Posterior vena cava (tissue), 2 donors: ENCODE data around the gene TMEM218. TPM values are rescaled to one million over a fixed set of nuclear protein-coding genes. Genes with fewer than 3 reads are reported as not detected.
A peak's percentile ranks its signal among the peaks of the same experiment; 100 is the strongest.

Source experiments
- DNase-seq: peaks from one replicate; pipeline ENCODE4 v3.0.0-alpha.2; 2020; ENCODE audit warnings: low spot score
- intact Hi-C, 2 donors: fragments of 100-400 bp; cut with DNase I; formaldehyde crosslinking; loops; one replicate each; pipeline versions ENCODE4 v1.14.1 to v1.14.2; 2022 to 2023
- total RNA-seq, 2 donors: library from RNA; stranded (reverse); fragmentation: NEBNext Ultra II Directional; extraction: Animal tissue kit (Norgen Biotek cat#: 25700); gene quantifications; one replicate each; pipeline ENCODE4 v1.2.1, GENCODE V29; 2021
- donor health status: DM: yes; HTN: yes; CAD: no.
- donor health status: DM: yes; HTN: yes; CAD: no.

The TMEM218 gene
- total RNA-seq, 2 donors from 2014 or later = 12.5 to 15.7 TPM

DNA sequence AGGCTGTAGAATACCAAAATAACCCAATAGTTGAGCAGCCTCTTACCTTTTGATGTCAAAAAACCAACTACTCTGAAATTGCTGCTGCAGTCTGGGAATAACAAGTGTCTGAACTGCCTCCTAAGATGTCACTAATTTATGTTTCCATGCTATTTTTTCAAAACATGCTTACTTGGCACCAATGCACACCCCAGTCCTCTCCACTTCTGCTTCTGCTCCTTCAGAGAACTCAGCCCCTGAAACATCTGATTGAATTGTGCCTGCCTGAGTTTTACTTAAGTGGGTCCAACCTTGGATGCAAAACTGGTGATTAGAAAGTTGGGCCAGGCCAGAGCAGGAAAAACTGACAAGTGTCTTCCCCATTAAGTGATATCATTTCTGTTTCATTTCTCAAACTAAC is 24.6 kb upstream of the TMEM218 start:
- no peak for DNase-seq
- intact Hi-C loops = no loop called here

DNA sequence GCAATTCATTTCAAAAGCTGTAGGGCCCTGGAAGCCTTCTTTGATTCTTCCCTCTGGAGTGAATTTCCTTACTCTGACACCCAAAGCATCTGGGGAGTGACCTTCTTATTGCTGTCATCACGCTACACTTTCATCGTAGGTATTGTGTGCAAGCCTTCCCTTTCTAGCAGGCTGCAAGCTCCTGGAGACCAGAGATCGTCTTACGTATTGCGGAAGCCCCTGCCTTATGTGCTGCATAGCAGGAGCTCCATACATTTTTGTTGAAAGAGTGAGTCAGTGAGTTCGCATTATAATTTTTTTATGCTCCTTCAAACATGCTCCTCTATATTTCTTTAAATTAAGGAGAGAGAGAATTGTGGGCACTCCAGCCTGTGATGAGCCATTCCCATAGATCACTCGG is 21.2 kb upstream of the TMEM218 start:
- DNase-seq = no peak
- intact Hi-C loops = no loop called here

DNA sequence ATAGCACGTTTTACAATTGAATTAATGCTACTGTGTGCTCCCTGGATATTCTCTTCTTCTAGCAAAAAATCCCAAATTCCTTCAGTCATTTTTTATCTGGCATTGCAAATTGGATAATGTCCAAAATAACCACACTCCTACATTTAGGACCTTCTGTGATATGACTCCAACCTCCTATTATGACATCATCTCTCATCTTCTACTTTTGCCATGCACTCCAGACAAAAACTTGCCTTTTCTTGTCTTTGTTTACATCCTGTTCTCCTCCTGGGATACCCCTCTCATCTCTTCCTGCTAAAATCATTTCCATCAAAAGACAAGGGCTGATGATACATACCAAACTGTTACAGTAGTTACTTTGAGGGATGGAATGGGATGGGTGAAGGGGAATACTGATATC is 20.6 kb upstream of the TMEM218 start:
- DNase-seq = no peak
- intact Hi-C loops = no loop called here

DNA sequence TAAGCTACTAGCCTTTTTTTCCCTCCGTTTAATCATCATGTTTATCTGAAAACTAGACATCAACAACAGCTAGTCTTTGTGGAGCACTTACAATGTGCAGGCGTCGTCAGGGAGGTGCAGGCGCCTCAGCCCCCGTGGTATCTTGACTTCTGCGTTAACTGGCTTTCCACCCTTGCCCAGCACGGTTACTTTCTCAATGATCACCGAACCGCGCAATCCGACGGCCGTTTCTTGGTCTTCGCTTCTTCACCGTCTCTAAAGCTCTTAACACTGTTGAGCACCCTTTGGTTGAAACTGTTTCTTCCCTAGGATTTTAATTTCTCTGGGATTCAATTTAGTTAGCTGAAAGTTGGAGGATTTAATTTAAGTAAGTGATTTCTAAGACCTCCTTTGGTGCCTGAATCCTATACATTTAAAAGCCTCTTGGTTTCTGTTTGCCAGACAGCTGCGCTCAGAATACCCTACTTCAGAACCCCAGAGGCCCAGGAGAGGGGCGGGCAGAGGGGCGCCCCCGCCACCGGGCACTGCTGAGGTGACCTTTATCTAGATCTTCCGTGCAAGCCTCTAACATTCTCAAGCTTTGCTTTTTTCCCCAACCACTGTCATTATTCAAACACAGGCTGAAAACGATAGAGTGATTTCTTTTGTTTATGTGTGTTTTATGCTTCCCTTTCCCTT is 18.0 kb upstream of the TMEM218 start:
- no peak for DNase-seq
- intact Hi-C loops = no loop called here

DNA sequence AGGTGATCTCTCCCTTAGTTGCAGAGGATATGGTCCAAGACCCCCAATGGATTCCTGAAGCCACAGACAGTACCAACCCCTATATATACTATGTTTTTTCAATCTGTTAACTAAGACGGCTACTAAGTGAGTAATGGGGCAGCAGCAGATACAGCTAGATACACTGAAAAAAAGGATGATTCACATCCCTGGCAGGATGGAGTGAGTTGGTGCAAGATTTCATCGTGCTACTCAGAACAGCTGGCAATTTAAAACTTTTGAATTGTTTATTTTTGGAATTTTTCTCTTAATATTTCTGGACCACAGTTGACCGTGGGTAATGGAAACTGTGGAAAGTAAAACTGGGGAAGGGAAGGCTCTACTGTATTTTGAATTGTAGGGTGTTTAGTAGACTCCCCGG is 17.0 kb upstream of the TMEM218 start:
- intact Hi-C loops = no loop called here
- DNase-seq = no peak

DNA sequence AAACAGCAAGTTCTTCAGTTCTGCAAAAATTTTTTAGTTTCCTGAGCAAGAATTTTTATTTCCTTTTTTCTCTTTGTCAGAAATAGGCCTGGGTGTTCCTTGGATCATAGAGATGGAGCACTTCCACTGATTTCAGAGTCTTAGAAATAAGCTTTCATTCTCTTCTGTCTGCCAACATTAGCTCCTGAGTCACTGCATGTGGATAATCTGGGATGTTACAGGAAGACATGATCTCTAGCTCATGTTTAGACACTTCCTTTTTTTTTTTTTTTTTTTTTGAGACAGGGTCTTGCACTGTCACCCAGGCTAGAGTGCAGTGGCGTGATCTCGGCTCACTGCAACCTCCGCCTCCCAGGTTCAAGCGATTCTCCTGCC is 13.2 kb upstream of the TMEM218 start:
- intact Hi-C loops = no loop called here
- no peak for DNase-seq

DNA sequence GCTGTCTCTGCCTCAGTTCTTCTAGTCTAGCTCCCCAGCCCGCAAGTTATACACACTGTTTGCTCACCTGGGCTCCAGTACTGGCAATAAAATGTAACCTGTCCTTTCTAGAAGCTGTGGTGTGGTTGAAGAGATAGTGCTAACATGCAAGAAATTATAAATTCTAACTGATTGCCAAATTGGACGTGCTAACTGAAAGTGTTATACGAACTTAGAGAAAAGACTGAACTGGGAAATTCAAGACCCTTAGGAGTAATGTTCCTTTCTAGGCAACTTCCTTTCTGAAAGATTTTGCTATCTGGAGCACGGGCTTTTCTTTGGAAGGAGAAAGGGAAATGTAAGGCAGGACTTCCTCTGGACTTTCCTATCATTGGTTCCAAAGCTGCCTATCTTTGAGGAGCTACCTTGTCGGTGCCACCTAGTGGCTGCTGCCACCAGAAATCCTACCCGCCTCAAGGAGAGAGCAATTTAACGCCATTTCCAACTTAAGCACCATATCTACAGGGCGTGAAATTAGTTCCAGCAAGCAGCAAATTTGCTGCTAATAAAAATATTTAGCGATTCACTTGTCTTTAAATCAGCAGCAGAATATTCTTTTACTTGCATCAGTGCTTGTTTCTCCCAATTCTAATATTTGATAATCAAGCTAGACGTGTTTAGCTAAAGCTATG is 12.7 kb upstream of the TMEM218 start:
- intact Hi-C loops = no loop called here
- DNase-seq = peak; percentile 86

DNA sequence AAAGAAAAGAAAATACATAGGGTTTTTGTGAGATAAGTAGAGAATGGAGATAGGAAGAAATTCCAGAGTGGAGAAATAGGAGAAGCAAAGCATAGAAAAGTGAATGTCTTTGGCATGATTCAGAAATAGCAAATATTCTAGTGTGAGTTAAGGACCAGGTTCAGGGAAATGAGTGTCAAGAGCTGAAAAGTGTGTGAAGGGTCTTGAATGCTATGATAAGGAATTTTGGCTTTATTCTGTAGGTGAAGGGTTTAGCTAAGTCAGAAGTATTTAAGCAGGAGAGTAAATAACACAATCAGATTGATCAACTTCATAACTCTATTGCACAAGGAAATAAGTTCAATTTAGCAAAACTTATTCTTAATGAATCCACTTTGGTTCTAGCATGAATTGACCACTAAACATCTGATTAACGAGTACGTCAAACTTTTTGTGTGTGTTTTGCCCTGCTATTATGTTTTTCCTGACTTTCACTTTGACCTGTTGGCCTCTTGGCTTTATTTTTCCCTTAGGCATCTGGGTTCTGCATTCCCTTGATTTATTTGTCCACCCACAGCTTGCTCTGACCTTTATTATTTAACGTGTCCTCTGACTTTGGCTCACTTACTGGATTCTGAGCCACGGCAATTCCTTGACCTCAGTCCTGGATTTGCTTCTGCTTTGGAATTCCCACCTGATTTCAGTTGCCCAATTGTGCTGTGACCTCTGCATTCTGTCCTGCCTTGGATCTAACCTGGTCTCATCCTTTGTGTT is 11.9 kb upstream of the TMEM218 start:
- intact Hi-C loops = no loop called here
- no peak for DNase-seq

DNA sequence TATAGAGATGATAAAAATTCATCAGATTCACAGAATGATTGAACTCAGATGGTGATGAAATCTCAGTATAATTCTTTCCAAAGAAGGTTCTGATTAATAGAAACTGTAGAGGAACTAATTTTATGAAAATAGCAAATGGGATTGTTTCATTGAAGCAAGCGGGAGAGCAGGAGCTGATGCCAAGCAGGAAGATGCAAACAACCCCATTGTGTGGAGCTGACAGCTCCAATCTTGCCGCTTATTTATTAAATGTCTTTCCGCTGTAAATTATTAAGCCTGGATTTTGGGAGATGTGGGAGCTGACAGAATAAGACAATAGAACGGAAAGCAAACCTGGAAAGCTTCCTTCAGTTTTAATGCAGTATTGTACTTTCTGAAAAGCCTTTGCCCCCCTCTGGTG is 6.0 kb upstream of the TMEM218 start:
- no peak for DNase-seq
- intact Hi-C loops = no loop called here

DNA sequence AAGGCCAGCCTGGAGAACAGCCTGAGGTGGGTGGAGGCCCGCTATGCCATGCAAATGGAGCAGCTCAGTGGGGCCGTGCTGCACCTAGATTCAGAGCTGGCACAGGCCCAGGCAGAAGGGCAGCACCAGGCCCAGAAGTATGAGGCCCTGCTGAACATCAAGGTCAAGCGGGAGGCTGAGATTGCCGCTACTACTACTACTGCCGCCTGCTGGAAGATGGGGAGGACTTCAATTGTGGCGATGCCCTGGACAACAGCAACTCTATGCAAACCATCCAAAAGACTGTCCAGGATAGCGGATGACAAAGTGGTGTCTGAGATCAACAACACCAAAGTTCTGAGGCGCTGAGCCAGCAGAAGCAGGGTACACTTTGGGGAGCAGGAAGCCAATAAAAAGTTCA is 3.1 kb upstream of the TMEM218 start:
- intact Hi-C loops = no loop called here
- no peak for DNase-seq

DNA sequence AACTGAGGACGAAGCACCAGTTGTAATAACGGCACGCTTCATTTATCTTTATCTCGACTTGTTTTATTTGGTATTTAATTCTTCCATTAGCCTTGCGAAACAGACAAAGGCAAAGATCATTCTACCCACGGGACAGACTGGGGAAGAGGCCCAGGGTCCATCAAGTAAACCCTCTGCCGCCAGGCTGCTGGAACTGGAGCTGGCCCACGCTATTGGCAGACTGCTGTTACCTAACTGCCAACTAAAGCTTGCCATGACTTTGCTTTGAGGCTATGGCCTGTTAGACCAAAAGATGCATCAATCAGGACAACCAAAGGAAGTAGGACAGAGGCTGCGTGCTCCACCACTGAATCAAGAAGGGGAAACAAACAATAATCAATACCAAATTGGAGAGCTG is 780 bp upstream of the TMEM218 start:
- DNase-seq = no peak
- intact Hi-C loops = no loop called here

DNA sequence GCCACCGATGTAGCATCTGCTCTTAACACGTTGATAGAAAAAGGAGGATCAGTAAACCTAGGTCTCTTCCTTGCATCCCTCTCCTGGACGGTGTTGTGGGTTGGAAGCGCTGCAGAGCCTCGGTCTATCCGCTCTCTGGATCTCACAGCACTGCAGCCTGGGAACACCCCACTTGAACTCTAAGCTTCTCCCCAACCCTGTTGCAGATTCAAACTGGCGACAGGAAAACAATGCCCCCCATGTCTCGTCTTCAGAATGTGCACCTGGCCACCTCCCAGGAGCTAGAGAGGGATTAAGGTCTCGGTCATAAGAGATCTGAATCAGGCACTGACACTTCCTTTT is 454 bp downstream of the TMEM218 start:
- intact Hi-C loops = no loop called here
- peak; percentile 47 for DNase-seq

DNA sequence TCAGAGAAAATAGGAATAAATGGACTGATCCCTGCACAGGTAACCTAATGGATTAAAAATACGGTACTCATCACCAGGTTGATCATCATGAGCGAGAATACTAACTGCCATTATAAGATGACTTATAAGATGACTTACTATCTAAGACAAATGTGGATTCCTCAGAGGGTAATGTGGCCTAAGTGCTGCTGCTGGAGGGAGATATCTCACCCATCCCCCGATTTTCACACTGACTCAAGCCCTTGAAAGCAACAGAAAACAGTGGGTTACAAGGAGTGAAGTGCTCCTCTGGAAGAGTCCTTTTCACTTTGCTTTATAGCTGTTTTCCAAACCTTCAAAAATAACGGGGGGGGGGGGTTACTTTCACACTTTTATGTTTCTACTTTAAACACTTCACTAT is 920 bp downstream of the TMEM218 start:
- DNase-seq = no peak
- intact Hi-C loops = no loop called here

DNA sequence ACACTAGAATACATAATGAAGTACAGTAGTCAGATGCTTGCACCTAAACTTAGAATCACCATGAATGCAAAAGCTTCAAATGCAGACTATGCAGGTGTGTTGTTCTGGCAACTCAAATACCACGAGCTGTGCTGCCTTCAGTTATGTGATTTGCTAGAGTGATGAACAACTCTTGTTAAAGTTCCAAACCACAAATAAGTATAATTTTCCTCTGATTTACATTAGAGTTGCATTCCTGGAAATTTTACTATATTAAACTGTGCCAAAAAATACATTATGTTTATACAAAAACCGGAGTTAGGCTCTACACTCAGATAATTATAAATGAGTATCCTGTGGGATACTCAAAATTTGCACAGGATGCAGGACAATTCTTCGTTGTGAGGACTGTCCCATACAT is 3.0 kb downstream of the TMEM218 start:
- no peak for DNase-seq
- intact Hi-C loops = no loop called here

DNA sequence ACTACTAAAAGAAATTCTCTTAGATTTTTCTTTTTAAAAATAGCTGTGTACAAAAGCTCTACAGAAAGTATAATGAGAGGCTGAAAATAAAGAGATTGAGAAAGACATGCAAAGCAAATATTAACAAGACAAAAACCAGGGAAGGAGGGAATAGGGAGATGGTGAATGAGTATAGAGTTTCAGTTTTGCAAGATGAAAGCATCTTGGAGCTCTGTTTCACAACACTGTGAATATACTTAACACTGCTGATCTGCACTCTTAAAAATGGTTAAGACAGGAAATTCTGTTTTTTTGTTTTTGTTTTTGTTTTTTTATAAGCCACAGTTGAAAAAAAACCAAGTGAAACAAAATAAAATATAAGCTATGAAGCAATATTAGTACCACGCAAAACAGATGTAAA is 5.5 kb downstream of the TMEM218 start:
- DNase-seq = no peak
- intact Hi-C loops = no loop called here

DNA sequence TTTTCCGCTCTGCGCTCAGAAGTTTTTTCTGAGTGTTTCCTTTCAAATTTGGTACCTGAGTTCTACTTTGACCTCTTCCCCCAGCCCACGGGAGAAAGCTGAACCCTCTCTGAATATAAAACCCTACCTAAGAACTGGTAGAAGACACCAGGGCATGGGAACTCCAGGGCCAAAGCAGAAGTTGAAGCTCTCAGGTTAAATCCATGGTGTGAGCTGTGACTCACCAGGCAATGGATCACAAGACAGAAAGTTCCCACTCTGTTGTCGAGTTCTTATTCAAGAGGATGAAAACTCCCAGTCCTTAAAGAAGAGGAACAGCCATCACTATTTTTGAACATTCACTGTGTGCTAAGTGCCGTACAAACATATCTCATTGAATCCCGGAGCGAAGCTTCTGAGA is 8.9 kb downstream of the TMEM218 start:
- intact Hi-C loops = no loop called here
- no peak for DNase-seq

DNA sequence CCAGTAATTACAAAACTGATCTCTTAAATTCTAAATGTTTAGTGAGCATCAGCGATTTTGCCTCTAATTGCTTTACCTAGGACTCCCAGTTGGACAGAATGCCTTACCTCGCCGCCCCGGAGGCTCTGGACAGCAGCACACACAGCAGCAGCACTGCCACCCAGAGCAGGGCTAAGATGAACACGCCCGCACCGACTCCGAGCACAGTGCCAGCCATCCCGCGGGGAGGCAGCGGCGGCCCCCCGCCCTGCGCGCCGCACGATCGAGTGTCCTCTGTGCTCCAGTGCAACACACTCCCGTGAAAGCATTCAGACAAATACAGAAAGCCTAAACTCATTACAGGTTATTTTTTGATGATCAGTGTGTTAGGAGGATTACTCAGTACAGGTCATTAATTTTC is 9.4 kb downstream of the TMEM218 start:
- intact Hi-C loops = no loop called here
- peak; percentile 71 for DNase-seq

DNA sequence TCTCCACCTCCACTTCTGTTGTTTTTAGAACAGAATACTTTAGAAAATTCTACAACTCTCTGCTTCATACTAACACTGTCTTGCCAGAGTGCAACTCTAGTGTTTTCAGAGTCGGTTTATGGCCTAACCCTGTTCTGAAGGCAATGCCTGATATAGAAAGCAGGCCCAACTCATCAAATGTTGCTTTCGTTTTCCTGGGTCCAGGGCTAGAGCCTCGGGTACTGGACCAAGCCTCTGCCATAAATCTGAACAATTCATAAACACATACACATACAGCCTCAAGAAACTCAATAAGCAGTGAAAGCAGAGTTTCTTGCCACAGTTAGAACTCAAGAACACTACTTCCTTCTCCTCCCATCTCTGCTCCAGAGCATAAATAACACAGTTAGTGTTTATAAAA is 9.8 kb downstream of the TMEM218 start:
- no peak for DNase-seq
- intact Hi-C loops = no loop called here

DNA sequence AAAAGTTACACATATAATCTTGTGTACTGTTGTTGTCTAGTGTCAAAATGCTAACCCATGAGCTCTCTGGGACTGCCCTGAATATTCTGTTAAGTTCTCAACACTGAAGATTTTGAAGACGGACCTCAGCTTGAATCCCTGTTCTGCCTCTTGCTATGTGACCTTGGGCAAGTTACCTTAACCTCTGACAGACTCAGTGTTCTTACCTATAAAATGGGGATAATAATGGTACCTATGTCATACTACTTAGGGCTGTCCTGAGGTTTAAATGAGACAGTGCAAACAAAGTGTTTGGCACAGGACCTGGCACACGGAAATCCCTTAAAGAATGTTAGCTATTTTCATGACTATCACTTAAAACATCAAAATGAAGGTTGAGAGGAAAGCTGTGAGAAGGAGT is 11.3 kb downstream of the TMEM218 start:
- DNase-seq = no peak

DNA sequence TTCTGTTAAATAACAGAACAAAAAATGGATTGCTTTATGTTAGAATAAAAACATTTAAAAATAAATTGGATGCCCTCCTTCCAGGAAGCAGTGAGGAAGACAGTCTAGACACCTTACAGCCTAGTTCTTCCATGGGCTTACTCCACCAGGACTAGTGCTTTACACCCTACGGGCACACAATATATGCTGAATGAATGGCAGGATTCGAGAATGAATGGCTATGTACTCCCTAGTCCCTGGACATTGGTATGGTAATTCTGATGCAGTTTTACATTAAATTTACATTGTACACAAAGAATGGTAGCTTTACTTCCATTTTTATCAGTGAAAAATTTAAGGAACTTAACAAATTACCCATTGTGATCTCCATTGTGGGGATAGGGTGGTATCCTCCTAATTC is 16.7 kb downstream of the TMEM218 start:
- DNase-seq = no peak
- intact Hi-C loops = loop anchor here in 1 of 2 donors (5.0 kb wide), 1 partner anchor 1028 kb away; no protein-coding TSS in a partner anchor

More for the DNA sequence above, 11.3 kb downstream of the TMEM218 start:
- intact Hi-C loops = no loop called here

DNA sequence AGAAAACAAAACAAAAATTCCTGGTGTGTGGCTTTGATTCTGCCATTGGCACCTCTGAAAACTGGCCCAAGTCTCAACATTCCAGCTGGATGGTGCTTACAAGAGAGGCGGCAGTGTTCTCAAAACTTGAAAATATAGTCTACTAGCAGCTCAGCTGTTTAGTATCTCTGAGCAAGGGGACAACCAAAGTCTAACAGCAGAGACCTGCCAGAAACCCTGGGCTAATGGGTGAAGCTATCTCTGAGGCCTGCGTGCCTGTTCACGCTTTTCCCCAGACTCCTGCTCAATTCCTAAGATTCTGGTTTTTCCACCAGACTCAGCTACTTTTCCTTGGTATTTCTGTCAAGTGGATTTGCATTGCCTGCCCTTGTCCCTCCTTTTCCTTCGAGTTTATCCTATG is 17.9 kb downstream of the TMEM218 start:
- intact Hi-C loops = no loop called here
- DNase-seq = no peak
